Measurements from ENCODE around the gene CCL25.

- no peak for TF ChIP-seq CTCF (IDR thresholded peaks at IDR 0.05; ENCODE audit: low read depth, low read length)
- TF ChIP-seq, protein P1, sequence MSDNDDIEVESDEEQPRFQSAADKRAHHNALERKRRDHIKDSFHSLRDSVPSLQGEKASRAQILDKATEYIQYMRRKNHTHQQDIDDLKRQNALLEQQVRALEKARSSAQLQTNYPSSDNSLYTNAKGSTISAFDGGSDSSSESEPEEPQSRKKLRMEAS (IDR thresholded peaks at IDR 0.05; ENCODE audit: low read depth, low read length): no peak
- no peak for TF ChIP-seq MYC (IDR thresholded peaks at IDR 0.05; ENCODE audit: low read depth, low read length)
- TF ChIP-seq POLR2A (IDR thresholded peaks at IDR 0.05; ENCODE audit: extremely low read depth, insufficient read length): no peak
Measured at GRCh38 chr19:8074501-8074900, 21.9 kb downstream of the CCL25 start.
